ENCODE data around the gene OR5D16.
"Not testable (repeated sequence)": the region's sequence is repeated elsewhere in the genome, so short reads cannot be mapped to it uniquely, and the experiment has no call there.

Gene OR5D16

GRCh38 chr11:55838452-55838851, at the start of gene OR5D16:
OR5D16 (plus strand) TSS chr11:55838752; CDS start chr11:55838752, 0 bp downstream.
- DNase-seq = no peak

- DNase-seq = no peak
Measured at GRCh38 chr11:55791606-55792005, 46.9 kb upstream of the OR5D16 start.

GRCh38 chr11:55793321-55793720, 45.2 kb upstream of the OR5D16 start:
- no peak for DNase-seq

- DNase-seq = no peak
Measured at GRCh38 chr11:55795256-55795655, 43.3 kb upstream of the OR5D16 start, which contains the start of gene OR5D14. OR5D14 (plus strand) TSS chr11:55795556; CDS start chr11:55795556, 0 bp downstream.

- DNase-seq = no peak
Measured at GRCh38 chr11:55806248-55806647, 32.3 kb upstream of the OR5D16 start.

GRCh38 chr11:55811067-55811466, 27.5 kb upstream of the OR5D16 start, which contains the start of gene OR5L1:
OR5L1 (plus strand) TSS chr11:55811367; CDS start chr11:55811467, 100 bp downstream.
- DNase-seq = no peak

GRCh38 chr11:55819330-55819729, 19.2 kb upstream of the OR5D16 start, which contains the start of gene OR5D18:
OR5D18 (plus strand) TSS chr11:55819630; CDS start chr11:55819630, 0 bp downstream.
- DNase-seq = no peak

GRCh38 chr11:55826919-55827318, 11.6 kb upstream of the OR5D16 start, which contains the start of gene OR5L2:
OR5L2 (plus strand) TSS chr11:55827219; CDS start chr11:55827219, 0 bp downstream.
- DNase-seq = no peak

GRCh38 chr11:55847453-55847852, 8.9 kb downstream of the OR5D16 start:
- DNase-seq = no peak

- DNase-seq = no peak
Measured at GRCh38 chr11:55849037-55849436, 10.5 kb downstream of the OR5D16 start.

GRCh38 chr11:55852141-55852540, 13.6 kb downstream of the OR5D16 start:
- no peak for DNase-seq

GRCh38 chr11:55854704-55855103, 16.2 kb downstream of the OR5D16 start:
- no peak for DNase-seq

- not testable (repeated sequence) for DNase-seq
Measured at GRCh38 chr11:55867354-55867753, 28.8 kb downstream of the OR5D16 start.

- not testable (repeated sequence) for DNase-seq
Measured at GRCh38 chr11:55872731-55873130, 34.2 kb downstream of the OR5D16 start.

- DNase-seq = not testable (repeated sequence)
Measured at GRCh38 chr11:55873146-55873545, 34.6 kb downstream of the OR5D16 start.

GRCh38 chr11:55882997-55883396, 44.4 kb downstream of the OR5D16 start, which contains the start of gene TRIM51:
TRIM51 (plus strand) TSS chr11:55883297; CDS start chr11:55885429, 2,132 bp downstream.
- DNase-seq = not testable (repeated sequence)

GRCh38 chr11:55884995-55885394, 46.4 kb downstream of the OR5D16 start:
- not testable (repeated sequence) for DNase-seq

- DNase-seq = not testable (repeated sequence)
Measured at GRCh38 chr11:55885481-55885880, 46.9 kb downstream of the OR5D16 start.
